ENCODE data around the gene FZD1.
"Not testable (repeated sequence)": the region's sequence is repeated elsewhere in the genome, so short reads cannot be mapped to it uniquely, and the experiment has no call there.

The FZD1 gene

DNA sequence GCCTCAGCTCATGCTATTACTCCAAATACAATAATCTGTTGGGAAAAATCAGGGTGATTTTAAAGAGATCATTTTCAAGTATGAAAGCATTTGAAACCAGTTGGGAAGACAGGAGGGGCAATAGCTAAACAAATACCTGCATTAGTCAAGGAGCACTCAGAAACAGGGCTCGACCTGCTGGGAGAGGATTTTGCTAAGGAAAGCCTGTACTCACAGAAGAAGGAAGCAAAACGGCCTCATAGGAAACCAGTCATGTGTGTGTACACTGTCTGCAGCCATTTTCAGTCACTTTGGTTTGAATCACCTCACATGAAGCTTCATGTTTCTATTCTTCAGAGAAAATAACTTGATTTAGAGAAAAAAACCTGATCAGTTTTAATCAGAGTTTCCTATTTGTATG, 38.6 kb downstream of the FZD1 start:
- TF ChIP-seq, protein P1, sequence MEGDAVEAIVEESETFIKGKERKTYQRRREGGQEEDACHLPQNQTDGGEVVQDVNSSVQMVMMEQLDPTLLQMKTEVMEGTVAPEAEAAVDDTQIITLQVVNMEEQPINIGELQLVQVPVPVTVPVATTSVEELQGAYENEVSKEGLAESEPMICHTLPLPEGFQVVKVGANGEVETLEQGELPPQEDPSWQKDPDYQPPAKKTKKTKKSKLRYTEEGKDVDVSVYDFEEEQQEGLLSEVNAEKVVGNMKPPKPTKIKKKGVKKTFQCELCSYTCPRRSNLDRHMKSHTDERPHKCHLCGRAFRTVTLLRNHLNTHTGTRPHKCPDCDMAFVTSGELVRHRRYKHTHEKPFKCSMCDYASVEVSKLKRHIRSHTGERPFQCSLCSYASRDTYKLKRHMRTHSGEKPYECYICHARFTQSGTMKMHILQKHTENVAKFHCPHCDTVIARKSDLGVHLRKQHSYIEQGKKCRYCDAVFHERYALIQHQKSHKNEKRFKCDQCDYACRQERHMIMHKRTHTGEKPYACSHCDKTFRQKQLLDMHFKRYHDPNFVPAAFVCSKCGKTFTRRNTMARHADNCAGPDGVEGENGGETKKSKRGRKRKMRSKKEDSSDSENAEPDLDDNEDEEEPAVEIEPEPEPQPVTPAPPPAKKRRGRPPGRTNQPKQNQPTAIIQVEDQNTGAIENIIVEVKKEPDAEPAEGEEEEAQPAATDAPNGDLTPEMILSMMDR (IDR thresholded peaks at IDR 0.05; ENCODE audit: extremely low read depth, insufficient read depth, missing control alignments): no peak
- in situ Hi-C loops (cut with MboI; ENCODE audit: low pct_unique_long_range_greater_than_20kb, low sequenced_read_pairs, unreplicated experiment): no loop called here
- DNase-seq (ENCODE audit: low spot score): no peak

DNA sequence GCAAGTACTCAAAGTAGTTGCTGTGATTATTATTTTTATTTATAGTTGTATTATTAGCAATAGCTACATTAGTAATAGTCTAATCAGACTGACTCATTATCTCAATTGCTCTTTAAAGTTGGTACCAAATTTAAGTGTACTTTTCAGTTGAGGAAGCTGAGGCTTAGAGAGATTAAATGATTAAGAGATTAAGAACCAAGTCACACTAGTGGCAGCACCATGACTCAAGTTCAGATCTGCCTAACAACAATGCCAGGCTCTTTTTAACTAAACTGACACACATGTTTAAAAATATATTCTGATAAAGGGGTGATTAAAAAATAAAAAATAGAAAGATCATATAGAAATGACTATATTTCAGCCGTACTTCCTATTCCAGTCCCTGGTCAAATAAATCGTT, 42.0 kb downstream of the FZD1 start:
- in situ Hi-C loops (cut with MboI; ENCODE audit: low pct_unique_long_range_greater_than_20kb, low sequenced_read_pairs, unreplicated experiment): no loop called here
- no peak for DNase-seq (ENCODE audit: low spot score)
- TF ChIP-seq, protein P1 (IDR thresholded peaks at IDR 0.05; ENCODE audit: extremely low read depth, insufficient read depth, missing control alignments): no peak

DNA sequence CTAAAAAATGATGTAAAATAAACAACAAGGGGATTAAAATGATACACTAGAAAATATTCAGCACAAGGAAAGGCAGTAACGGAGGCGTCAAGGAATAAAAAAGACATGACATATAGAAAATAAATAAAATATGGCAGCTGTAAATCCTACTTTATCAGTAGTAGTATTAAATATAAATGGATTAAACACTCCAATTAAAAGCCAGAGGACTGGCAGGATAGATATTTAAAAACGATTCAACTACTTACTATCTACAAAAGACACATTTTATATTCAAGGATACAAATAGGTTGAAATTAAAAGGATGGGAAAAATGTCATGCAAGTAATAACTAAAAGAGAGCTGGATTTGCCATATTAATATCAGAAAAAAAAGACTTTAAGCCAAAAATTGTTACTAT, 43.2 kb downstream of the FZD1 start:
- in situ Hi-C loops (cut with MboI; ENCODE audit: low pct_unique_long_range_greater_than_20kb, low sequenced_read_pairs, unreplicated experiment): no loop called here
- DNase-seq (ENCODE audit: low spot score): no peak
- TF ChIP-seq, protein P1 (IDR thresholded peaks at IDR 0.05; ENCODE audit: extremely low read depth, insufficient read depth, missing control alignments): no peak

DNA sequence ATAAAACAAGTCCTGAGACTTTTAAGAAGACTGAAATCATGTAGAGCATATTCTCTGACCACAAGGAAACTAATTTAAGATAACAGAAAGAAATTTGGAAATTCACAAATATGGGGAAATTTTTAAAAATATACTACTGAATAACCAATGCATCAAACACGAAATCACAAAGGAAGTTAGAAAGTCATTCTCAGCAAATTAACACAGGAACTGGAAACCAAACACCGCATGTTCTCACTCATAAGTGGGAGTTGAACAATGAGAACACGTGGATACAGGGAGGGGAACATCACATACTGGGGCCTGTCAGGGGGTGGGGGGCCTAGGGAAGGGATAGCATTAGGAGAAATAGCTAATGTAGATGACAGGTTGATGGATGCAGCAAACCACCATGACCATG, 44.0 kb downstream of the FZD1 start:
- in situ Hi-C loops (cut with MboI; ENCODE audit: low pct_unique_long_range_greater_than_20kb, low sequenced_read_pairs, unreplicated experiment); DNase-seq (ENCODE audit: low spot score): not testable (repeated sequence)

DNA sequence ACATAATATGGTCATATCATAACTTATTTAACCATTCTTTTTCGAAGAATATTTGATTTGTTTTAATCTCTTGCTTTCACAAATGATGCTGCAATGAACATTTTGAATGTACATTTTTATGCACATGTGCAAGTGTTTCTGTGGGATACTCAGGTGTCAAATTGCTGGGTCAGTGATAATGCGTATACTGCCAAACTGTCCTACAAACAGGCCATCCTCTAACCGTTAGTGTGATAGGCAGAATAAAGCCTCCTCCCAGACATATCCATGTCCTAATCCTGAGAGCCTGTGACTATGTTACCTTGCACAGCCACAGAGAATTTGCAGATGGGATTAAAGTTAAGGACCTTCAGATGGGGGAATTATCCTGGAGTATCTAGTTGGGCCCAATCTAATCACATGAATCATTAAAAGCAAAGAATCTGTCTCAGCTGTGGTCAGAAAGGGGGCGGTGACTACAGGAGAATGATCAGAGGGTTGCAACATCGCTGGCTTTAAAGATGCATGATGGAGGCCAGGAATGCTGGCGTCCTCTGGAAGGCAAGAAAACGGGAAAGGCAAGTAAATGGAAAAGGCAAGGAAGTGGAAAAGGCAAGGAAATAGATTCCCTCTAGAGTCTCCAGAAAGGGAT, 46.7 kb downstream of the FZD1 start:
- in situ Hi-C loops (cut with MboI; ENCODE audit: low pct_unique_long_range_greater_than_20kb, low sequenced_read_pairs, unreplicated experiment): no loop called here
- TF ChIP-seq, protein P1 (IDR thresholded peaks at IDR 0.05; ENCODE audit: extremely low read depth, insufficient read depth, missing control alignments): no peak
- DNase-seq (ENCODE audit: low spot score): no peak

DNA sequence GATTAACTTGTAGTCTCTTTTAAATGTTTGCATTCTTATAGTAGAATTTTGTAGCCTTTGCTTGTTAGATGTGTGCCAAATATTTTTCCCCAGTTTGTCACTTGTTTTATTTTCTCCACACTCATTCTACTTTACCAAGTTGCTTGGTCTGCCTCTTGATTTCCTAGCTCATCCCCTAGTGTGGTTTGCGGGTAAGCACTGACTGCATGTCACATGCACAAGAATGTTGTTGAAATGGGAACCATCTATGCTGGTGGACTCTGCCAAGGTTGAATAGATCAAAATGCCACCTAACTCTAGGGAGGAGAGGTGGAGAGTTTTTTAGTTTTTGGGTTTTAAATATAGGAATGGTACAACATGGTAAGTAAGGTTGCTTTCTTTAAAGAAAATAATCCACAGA, 47.6 kb downstream of the FZD1 start:
- TF ChIP-seq, protein P1 (IDR thresholded peaks at IDR 0.05; ENCODE audit: extremely low read depth, insufficient read depth, missing control alignments): no peak
- no peak for DNase-seq (ENCODE audit: low spot score)
- in situ Hi-C loops (cut with MboI; ENCODE audit: low pct_unique_long_range_greater_than_20kb, low sequenced_read_pairs, unreplicated experiment): no loop called here

DNA sequence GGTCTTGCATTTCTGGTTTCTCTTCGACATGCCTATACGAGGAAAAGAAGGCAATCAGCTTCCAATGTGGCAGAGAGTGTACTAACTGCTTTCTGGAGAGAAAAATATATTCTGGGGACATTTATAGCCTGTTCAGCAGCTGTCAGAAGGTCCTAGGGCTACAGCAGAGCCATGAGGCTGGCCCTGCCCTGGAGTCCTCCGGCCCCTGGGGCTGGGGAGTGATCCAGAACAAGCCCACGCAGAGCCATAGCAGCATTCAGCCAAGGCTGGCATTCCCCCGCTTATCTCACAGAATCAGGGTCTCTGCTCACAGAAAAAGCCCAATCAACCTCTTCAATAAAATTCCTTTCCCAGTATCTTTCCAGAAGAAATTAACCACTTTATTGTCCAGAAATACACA, 48.9 kb downstream of the FZD1 start:
- in situ Hi-C loops (cut with MboI; ENCODE audit: low pct_unique_long_range_greater_than_20kb, low sequenced_read_pairs, unreplicated experiment): no loop called here
- TF ChIP-seq, protein P1 (IDR thresholded peaks at IDR 0.05; ENCODE audit: extremely low read depth, insufficient read depth, missing control alignments): no peak
- no peak for DNase-seq (ENCODE audit: low spot score)

Measured in GM13977 (cell line).